Measurements from ENCODE around the gene MKS1.

- TF ChIP-seq POLR2A (IDR thresholded peaks at IDR 0.05), result no peak
- TF ChIP-seq, protein P1, sequence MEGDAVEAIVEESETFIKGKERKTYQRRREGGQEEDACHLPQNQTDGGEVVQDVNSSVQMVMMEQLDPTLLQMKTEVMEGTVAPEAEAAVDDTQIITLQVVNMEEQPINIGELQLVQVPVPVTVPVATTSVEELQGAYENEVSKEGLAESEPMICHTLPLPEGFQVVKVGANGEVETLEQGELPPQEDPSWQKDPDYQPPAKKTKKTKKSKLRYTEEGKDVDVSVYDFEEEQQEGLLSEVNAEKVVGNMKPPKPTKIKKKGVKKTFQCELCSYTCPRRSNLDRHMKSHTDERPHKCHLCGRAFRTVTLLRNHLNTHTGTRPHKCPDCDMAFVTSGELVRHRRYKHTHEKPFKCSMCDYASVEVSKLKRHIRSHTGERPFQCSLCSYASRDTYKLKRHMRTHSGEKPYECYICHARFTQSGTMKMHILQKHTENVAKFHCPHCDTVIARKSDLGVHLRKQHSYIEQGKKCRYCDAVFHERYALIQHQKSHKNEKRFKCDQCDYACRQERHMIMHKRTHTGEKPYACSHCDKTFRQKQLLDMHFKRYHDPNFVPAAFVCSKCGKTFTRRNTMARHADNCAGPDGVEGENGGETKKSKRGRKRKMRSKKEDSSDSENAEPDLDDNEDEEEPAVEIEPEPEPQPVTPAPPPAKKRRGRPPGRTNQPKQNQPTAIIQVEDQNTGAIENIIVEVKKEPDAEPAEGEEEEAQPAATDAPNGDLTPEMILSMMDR (IDR thresholded peaks at IDR 0.05), result no peak
- TF ChIP-seq EP300 (IDR thresholded peaks at IDR 0.05), result no peak
- no peak for TF ChIP-seq POLR2AphosphoS5 (IDR thresholded peaks at IDR 0.05)
Measured at GRCh38 chr17:58204796-58205195, 14.3 kb downstream of the MKS1 start.

Measured in sigmoid colon (tissue), 4 donors.